ENCODE measurements around the gene TPT1.
A peak's percentile ranks its signal among the peaks of the same experiment; 100 is the strongest.

TPT1 gene

GRCh38 chr13:45335397-45336024 lies 5.5 kb downstream of the TPT1 start:
- peak overlapping the region; percentile 90 for H3K27ac Mint-ChIP-seq
- CTCF ChIA-PET, result interaction anchor here (0.9 to 1.6 kb wide), 2 partner anchors 35 to 60 kb away, joined by 4 to 5 read pairs; no protein-coding TSS in a partner anchor
- H3K27me3 Mint-ChIP-seq, result no peaks in the 10 kb centered on the region
- no peak for DNase-seq
- H3K9me3 Mint-ChIP-seq, result no peaks in the 10 kb centered on the region
- peaks cover 92% of the 10 kb centered on the region for H3K4me1 Mint-ChIP-seq
- peak overlapping the region; percentile 19 for H3K4me3 Mint-ChIP-seq
- peaks cover 85% of the 10 kb centered on the region for H3K36me3 Mint-ChIP-seq

- H3K27me3 Mint-ChIP-seq, result no peaks in the 10 kb centered on the region
- CTCF ChIA-PET, result interaction anchor here (0.6 to 1.6 kb wide), 3 partner anchors 37 to 61 kb away, joined by 3 to 5 read pairs (median 4); no protein-coding TSS in a partner anchor
- H3K27ac Mint-ChIP-seq, result peak overlapping the region; percentile 90
- DNase-seq, result peak; percentile 68
- peaks cover 94% of the 10 kb centered on the region for H3K4me1 Mint-ChIP-seq
- peaks cover 76% of the 10 kb centered on the region for H3K36me3 Mint-ChIP-seq
- H3K4me3 Mint-ChIP-seq, result peak overlapping the region; percentile 45
- H3K9me3 Mint-ChIP-seq, result no peaks in the 10 kb centered on the region
Measured at GRCh38 chr13:45333977-45334922, 6.7 kb downstream of the TPT1 start.

GRCh38 chr13:45333251-45333976 lies 7.6 kb downstream of the TPT1 start:
- Mint-ChIP-seq H3K27me3 (no peaks in the 10 kb centered on the region), H3K9me3 (no peaks in the 10 kb centered on the region), H3K36me3 (peaks cover 68% of the 10 kb centered on the region), H3K4me3 (peak overlapping the region; percentile 13), H3K4me1 (peaks cover 95% of the 10 kb centered on the region), H3K27ac (peak overlapping the region; percentile 90)
- CTCF ChIA-PET, result interaction anchor here (0.6 kb wide), 1 partner anchor 40 kb away, joined by 3 read pairs; no protein-coding TSS in a partner anchor
- DNase-seq, result no peak

DNA sequence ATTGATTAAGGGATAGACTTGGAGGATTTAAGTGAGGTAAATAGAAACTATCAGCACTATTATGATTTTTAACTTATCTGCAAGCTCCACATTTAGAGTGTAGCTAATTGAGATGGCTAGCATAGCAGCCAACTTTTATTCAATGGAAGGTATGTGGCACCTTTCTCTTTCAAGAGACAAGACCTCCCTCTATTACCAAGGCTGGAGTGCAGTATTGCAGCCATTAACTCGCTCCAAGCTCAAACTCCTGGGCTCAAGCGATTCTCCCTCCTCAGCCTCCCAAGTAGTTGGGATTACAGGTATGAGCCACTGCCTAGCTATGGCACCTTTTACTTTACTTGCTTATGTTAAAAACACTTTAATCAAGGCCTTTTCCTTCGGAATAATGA lies 8.2 kb downstream of the TPT1 start:
- Mint-ChIP-seq H3K4me1 (peaks cover 93% of the 10 kb centered on the region), H3K36me3 (peaks cover 62% of the 10 kb centered on the region), H3K4me3 (no peak overlapping the region), H3K27ac (peak overlapping the region; percentile 4), H3K27me3 (no peaks in the 10 kb centered on the region), H3K9me3 (no peaks in the 10 kb centered on the region)
- CTCF ChIA-PET, result no interaction called here
- no peak for DNase-seq

DNA sequence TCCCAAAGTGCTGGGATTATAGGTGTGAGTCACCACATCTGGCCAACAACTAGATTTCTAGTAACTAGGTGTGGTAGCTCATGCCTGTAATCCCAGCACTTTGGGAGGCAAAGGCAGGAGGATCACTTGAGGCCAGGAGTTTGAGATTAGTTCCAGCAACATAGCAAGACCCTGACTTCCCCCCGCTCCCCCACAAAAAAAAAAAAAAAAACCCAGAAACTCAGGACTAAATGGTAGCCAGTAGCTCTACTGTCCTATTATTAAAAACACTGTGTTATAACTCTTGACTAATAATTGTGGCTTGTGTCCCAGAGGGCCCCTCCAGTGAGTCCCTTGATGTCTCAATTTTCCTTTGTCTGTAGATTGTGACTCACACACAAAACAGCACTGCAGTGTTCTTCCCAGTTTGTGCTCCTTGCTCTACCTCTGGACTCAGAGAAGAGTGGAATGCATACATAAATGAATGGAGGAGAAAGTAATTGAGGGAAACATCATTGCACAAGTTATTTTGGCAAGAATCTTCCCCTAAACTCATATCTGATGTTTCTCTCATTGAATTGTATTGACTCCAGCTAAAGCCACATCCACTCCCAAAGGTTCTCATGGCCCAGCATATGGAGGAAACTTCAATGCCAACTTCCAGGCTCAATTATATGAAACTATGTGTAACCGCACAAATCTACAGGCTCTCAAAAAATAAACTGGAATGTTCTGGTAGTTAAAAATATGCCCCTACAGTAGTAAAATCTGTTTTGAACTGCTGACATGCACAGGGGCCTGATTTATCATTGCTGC lies 8.8 kb downstream of the TPT1 start:
- Mint-ChIP-seq H3K4me3 (no peak overlapping the region), H3K27me3 (no peaks in the 10 kb centered on the region), H3K9me3 (no peaks in the 10 kb centered on the region), H3K4me1 (peaks cover 93% of the 10 kb centered on the region), H3K36me3 (peaks cover 56% of the 10 kb centered on the region), H3K27ac (peak overlapping the region; percentile 4)
- DNase-seq, result no peak
- CTCF ChIA-PET, result interaction anchor here (0.8 kb wide), 1 partner anchor 23 kb away, joined by 3 read pairs; no protein-coding TSS in a partner anchor

- Mint-ChIP-seq H3K4me3 (no peak overlapping the region), H3K9me3 (no peaks in the 10 kb centered on the region), H3K27me3 (no peaks in the 10 kb centered on the region), H3K4me1 (peaks cover 91% of the 10 kb centered on the region), H3K36me3 (peaks cover 50% of the 10 kb centered on the region), H3K27ac (no peak overlapping the region)
- CTCF ChIA-PET, result interaction anchor here (0.8 to 1.3 kb wide), 2 partner anchors 22 to 40 kb away, joined by 3 to 4 read pairs; no protein-coding TSS in a partner anchor
- no peak for DNase-seq
Measured at GRCh38 chr13:45331692-45332035, 9.3 kb downstream of the TPT1 start.

DNA sequence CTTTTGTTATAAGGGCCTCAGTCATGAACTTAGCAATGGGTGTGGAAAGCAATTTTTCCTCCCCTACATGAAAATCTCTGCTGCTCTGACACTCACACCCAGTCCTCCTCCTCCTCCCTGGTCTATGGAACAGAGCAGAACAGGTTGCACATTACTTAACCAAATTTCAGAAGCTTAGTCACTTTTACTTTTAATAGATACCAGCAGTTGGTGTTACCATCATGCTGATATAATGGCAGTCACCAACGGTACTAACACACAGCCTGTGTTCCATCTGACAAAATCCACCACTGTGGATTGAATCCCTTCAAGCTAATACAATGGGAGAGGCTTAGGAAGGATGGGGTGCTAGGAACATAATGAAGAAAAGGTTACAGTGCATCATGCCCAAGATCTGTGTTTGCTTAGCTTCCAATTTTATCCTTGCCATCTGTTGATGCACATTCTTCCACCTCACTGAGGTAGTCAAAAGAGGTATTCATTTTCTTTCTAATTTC lies 9.8 kb downstream of the TPT1 start:
- Mint-ChIP-seq H3K9me3 (no peaks in the 10 kb centered on the region), H3K27me3 (no peaks in the 10 kb centered on the region), H3K36me3 (peaks cover 46% of the 10 kb centered on the region), H3K4me1 (peaks cover 86% of the 10 kb centered on the region), H3K4me3 (no peak overlapping the region), H3K27ac (peak overlapping the region; percentile 56)
- DNase-seq, result no peak
- CTCF ChIA-PET, result interaction anchor here (0.8 to 1.3 kb wide), 3 partner anchors 11 to 40 kb away, joined by 3 to 4 read pairs (median 3); no protein-coding TSS in a partner anchor

DNA sequence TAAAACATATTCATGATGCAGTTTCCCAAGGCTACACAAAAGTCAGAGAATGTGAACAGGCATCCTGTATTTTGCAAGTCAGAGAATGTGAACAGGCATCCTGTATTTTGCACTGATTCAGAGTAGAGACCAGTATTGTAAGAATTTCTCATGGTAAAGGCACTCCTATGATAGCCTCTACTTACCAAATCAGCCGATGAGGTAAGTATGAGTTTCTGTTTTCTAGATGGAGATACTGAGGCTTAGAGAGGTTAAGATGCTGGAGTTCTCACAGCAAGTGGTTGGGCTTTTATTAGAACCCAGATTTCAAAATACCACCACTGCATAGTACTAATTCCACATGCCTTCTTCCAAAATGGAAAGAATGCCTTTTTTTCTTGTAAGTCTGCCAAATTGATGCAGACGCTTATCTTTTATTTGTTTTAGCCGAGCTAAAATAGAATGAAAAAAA lies 12.3 kb downstream of the TPT1 start:
- H3K27me3 Mint-ChIP-seq, result no peaks in the 10 kb centered on the region
- peaks cover 64% of the 10 kb centered on the region for H3K4me1 Mint-ChIP-seq
- CTCF ChIA-PET, result no interaction called here
- no peak for DNase-seq
- no peak overlapping the region for H3K4me3 Mint-ChIP-seq
- peaks cover 22% of the 10 kb centered on the region for H3K36me3 Mint-ChIP-seq
- H3K9me3 Mint-ChIP-seq, result no peaks in the 10 kb centered on the region
- H3K27ac Mint-ChIP-seq, result no peak overlapping the region

DNA sequence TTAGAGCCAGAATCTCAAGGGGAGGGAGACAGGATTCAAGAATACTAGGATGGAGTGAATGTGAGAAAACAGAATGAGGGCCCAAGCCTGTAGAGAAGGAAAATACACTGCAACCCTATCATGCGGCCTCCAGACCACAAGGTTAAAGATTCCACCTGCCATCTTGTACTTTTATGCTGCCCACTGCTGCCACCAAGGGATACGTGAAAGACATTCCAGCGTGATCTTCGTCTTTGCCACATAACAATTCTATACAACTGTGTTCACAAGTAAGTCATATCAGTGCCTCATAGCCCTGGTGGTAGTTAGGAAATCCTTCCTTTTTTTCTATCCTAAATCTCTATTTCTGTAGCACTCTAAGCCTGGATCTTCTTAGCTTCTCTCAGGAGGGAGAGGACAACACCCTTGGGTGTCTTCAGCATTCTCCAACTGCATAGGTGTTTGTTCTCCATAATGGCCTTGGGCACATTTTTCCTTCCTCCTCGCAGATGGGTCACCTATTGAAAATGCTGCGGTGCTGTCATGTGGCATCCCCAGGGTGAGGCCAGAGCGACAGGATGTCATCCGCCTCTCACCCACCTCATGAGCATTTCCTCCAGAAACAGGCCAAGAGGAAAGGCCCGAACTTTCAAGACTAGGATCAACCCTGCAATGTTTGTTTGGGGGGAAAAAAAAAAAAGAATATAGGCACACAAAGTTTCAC lies 13.6 kb downstream of the TPT1 start:
- no peak overlapping the region for H3K4me3 Mint-ChIP-seq
- H3K27ac Mint-ChIP-seq, result peak overlapping the region; percentile 68
- peak; percentile 31 for DNase-seq
- CTCF ChIA-PET, result no interaction called here
- H3K9me3 Mint-ChIP-seq, result no peaks in the 10 kb centered on the region
- H3K4me1 Mint-ChIP-seq, result peaks cover 52% of the 10 kb centered on the region
- peaks cover 10% of the 10 kb centered on the region for H3K36me3 Mint-ChIP-seq
- H3K27me3 Mint-ChIP-seq, result no peaks in the 10 kb centered on the region

GRCh38 chr13:45325806-45326205 lies 15.2 kb downstream of the TPT1 start:
- peaks cover 39% of the 10 kb centered on the region for H3K4me1 Mint-ChIP-seq
- CTCF ChIA-PET, result interaction anchor here (1.1 kb wide), 1 partner anchor 14 kb away, joined by 3 read pairs; no protein-coding TSS in a partner anchor
- H3K4me3 Mint-ChIP-seq, result no peak overlapping the region
- H3K27ac Mint-ChIP-seq, result no peak overlapping the region
- H3K9me3 Mint-ChIP-seq, result no peaks in the 10 kb centered on the region
- DNase-seq, result no peak
- H3K27me3 Mint-ChIP-seq, result no peaks in the 10 kb centered on the region
- H3K36me3 Mint-ChIP-seq, result peaks cover 1% of the 10 kb centered on the region

GRCh38 chr13:45320876-45321629 lies 19.9 kb downstream of the TPT1 start:
- CTCF ChIA-PET, result interaction anchor here (1.0 to 1.4 kb wide), 3 partner anchors 10 to 274 kb away, joined by 3 to 4 read pairs (median 3); no protein-coding TSS in a partner anchor

GRCh38 chr13:45316996-45317395 lies 24.0 kb downstream of the TPT1 start:
- Mint-ChIP-seq H3K9me3 (no peaks in the 10 kb centered on the region), H3K27ac (no peak overlapping the region), H3K4me1 (peaks cover 7% of the 10 kb centered on the region), H3K4me3 (no peak overlapping the region), H3K27me3 (peaks cover 12% of the 10 kb centered on the region), H3K36me3 (no peaks in the 10 kb centered on the region)
- no peak for DNase-seq
- CTCF ChIA-PET, result no interaction called here

More at GRCh38 chr13:45320876-45321629, 19.9 kb downstream of the TPT1 start:
- Mint-ChIP-seq H3K36me3 (no peaks in the 10 kb centered on the region), H3K4me3 (no peak overlapping the region), H3K27ac (no peak overlapping the region), H3K27me3 (peaks cover 9% of the 10 kb centered on the region), H3K4me1 (peaks cover 10% of the 10 kb centered on the region), H3K9me3 (no peaks in the 10 kb centered on the region)
- no peak for DNase-seq

All from activated naive CD4-positive, alpha-beta T cell treated with anti-CD3 and anti-CD28 coated beads, Interleukin-2, amount 10 ng/mL, durations not matched to agents 7 days and 5 days (primary cell).